HG02884 (cell line): ENCODE data around the gene CREB3L2.
"Not testable (repeated sequence)": the region's sequence is repeated elsewhere in the genome, so short reads cannot be mapped to it uniquely, and the experiment has no call there.

Source experiments
- ATAC-seq: cut with Tn5 transposase; IDR thresholded peaks from one replicate; pipeline ENCODE4 v1.9.1; 2021; ENCODE audit warnings: mild to moderate bottlenecking, moderate library complexity; ENCODE audit not compliant: unreplicated experiment

The CREB3L2 gene

DNA sequence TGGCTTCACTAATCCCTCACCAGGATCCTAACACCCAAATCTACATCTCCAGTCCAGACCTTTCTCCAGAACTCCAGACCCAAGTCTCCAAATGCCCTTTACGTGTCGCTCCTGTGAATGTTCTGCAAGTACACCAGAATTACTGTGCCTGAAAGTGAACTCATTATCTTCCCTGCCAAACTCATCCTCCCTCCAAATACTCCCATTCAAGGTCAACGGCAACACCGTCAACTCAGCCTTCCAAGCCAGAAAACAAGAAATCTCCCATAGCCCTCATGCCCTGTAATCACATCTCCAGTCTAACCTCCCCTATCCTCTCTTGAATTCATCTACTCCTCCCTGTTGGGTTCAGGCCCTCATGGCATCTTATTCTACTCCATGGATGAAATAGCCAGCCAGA, 12.3 kb downstream of the CREB3L2 start:
- ATAC-seq: no peak

DNA sequence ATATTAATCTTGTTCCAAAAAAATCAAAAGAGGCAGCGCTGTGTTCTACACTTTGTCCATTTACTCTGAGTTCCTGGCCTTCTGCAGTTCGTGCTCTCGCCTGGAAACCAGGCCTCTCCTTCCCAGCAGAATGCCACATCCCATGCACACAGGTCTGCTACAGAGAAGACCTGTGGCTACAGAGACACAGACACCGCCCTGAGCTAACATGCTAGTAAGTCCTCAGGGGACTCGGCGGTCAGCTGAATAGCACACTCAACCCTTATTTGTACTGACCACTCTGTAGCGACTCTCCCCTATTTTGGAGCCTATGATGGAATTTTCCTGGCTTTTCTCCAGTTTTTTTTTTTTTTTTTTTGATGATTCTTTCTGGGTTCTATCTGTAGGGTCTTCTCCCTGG, 12.8 kb downstream of the CREB3L2 start:
- ATAC-seq: no peak

DNA sequence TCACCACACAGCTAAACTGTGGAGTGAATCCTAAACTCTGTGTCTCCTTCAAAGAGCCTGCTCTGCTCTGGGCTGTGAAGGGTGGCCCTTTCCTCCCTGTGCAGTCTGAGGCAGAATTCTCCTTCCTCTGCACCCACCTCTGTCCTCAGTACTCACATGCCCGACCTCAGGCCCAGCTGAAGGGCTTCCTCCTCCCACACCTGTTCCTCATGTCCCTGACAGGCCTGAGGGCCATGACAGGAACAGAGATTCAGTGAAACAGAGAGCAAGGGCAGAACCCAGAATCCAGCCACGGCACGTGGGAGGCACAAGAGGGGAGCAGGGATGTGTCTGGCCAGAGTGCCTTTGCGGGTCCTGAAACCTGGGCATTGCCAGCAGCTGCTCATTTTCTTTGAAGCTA, 13.9 kb downstream of the CREB3L2 start:
- peak; percentile 59 for ATAC-seq

DNA sequence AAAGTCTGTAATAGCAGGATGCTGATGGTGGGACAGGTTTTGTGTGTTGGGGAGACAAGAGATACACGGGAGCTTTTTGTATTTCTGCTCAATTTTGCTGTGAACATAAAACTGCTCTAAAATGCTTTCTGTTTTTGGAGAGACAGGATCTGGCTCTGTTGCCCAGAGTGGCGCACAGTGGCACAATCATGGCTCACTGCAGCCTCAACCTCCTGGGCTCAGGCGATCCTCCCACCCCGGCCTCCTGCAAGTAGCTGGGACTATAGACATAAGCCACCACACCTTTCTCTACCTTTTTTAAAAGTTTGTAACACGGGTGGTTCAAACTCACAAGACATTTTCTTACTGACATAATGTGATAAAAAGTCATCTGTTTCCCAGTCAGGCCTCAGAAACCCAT, 14.3 kb downstream of the CREB3L2 start:
- ATAC-seq: no peak

DNA sequence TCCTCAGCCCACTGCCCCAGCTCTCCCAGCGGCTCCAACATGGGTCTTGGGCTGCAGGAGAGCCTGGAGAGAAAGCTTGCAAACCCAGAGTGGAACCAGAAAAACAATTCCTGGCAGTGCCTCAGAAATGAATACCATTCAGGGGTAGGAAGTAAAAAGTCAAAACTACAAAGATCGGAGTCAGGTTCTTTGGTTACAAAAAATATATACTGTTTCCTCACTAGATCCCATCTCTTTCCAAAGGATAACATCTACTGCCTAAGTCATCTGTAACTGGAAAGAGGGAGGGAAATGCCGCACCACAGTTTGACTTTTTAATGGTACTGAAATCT, 14.9 kb downstream of the CREB3L2 start:
- no peak for ATAC-seq

DNA sequence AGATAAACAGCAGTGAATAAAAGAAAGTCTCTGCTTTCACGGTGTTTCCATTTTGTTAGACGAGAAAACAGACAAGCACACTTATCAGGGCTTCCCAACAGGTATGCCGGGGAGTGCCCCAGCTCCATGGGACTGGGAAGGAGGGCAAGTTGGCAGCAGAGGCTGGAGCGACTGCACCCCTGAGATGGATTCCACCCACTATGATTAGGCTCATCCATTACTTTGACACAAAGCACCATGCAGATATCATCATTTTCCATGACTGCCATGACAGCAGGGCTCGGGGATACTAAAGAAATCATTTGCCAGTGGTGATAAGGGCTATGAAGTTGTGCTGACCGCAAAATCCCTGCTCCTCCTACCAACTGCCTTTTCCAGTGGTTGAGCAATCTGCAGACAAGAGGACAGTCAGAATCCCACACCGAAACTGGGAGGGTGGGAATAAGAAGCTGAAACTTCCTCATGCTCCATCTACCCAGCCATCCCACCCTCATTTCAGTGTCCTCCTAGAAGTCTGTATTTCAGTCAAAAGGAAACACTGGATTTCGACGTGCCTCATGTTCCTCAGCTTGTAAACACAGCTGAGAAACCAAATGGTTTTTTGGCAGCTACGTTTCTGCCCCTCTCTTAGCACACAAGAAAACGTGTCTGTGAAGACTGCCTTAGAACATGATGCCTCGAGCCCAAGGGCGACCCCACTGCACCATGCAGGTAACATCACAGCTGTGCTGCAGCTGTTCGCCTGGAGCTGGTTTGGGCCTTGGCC, 15.5 kb downstream of the CREB3L2 start:
- ATAC-seq: no peak

DNA sequence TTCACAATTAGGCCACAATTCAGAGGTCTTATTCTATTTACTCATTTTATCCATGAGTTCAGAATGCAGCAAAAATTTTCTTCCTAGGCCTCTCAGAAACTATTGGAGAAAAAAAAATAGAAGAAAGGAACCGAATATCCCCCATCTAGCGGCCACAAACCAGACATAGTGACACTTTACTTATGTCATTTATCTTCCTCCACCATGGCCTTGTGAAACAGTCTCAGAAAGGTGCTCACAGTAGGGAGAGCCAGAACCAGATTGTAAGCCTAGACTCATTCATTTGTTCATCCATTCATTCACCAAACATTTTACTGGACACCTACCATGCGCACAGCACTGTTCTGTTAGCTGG, 16.0 kb downstream of the CREB3L2 start:
- peak; percentile 35 for ATAC-seq

DNA sequence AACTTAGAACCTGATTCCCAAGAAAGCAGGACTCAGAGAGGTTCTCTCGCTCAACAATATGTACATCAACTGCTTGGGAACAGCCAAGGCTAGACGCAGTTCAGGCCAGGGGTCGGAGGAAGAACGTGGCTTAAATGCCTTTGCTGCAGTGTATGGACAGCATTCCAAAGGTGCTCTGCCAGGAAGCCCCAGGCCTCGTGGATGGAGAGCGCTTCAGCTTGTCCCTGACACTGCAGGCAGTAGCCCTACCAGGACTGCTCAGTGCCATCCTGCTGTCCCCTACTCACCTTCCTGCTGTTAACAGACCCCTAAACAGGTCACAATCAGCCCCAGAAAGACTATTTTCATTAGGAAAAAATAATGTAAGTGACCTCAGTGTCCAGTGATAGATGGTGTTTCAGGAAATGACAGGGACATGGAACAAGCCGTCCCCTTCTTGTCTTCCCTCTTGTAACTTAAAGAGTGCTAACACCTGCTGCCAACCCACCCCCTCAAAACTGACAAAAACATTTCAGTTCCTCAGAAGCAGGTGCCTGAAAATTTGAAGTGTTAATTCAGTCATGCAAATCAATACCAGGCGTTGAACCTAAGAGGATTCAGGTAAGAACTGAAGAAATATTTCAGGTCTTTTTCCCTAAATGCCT, 16.5 kb downstream of the CREB3L2 start:
- peak; percentile 44 for ATAC-seq

DNA sequence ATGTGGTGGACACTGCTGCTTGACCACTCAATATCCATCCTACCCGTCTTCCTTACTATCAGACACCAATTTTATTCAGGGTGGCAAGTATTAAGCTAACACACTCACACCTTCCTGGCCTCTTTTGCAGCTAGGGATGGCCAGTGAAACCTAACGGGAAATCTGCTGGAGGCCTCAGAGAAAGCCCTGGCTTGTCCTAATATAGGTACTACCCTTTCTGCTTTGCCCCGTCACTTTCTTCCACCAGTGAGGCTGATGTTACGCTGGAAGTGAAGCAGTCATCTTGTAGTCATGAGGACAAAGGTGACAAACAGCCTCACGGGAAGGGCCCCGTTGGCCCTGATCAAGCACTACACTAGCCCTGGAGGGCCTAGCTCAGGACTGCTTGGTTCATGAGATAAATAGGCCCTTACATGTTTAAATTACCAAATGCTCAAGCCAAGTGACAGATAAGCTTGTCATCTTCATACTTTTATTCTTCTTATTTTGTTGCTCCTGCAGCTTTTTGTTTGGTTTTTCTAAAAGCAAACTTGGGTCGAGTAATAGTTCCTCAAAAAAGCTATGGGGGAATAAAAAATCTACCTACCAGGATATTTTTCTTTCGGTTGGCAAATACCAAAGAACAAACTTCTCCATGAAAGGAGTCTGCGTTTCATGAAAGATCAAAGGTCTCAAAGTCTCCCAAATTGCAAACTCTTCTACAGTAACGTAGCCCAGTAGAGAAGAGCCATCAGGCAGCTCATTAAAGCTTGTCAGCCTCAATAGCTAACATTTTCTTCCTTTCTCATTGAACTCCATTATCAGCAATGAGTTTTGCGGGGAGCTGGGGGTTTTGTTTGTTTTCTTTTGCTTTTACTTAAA, 17.5 kb downstream of the CREB3L2 start:
- ATAC-seq: no peak

DNA sequence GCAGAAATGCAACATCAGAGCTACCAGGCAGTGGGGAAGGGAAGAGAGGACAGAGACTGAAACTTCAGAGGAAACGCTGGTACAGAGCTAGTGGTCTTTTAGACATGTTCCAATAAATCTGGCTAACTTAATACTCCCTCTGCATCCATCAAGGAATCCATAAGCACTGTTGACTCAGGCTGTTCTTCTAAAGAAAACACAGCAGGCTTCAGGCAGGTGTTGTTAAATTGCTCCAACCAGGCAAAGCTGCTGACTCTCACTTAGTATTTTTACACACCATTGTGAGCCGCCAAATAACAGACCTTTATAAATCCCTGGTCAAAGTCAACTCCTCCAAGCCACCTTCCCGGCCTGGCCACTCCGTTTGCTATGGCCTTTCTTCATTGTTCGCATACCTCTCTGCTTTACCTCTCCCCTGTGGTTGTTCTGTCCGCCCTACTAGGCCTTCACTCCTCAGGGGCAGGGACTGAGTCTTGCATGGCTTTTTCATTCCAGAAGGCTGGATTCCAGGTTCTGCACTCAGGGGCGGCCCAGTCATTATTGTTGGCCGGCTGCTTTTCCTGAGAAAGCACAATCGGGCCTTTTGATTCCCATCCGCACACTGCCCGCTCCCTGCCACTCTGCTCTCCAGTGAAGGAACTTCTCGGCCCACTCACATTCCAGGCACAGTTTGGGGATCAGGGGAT, 18.4 kb downstream of the CREB3L2 start:
- ATAC-seq: no peak

DNA sequence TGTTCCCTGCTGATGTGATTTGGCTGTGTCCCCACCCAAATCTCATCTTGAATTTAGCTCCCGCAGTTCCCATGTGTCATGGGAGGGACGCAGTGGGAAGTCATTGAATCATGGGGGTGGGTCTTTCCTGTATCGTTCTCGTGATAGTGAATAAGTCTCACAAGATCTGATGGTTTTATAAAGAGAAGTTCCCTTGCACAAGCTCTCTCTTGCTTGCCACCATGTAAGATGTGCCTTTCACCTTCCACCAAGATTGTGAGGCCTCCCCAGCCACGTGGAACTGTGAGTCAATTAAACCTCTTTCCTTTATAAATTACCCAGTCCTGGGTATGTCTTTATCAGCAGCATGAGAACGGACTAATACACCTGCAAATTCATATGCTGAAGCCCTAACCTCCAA, 19.5 kb downstream of the CREB3L2 start:
- not testable (repeated sequence) for ATAC-seq

DNA sequence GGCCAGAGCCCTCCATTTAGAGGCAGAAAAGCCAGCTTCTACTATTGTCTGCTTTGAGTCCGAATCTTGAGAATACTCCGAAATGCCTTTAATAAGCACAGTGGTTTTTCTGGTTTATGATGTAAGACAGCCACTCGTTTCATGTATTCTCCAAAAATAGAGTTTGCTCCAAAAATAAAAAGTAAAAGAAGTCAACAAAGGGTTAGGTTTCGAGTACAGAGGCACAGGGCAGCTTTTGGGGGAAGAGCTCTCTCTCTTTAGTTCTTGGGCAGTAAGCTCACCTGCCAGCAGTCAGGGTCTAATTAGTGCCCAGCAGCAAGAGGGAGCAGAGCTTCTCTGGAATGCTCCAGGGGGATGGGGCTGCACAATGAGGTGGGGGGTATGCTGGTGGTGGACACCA, 20.2 kb downstream of the CREB3L2 start:
- ATAC-seq: peak; percentile 54

DNA sequence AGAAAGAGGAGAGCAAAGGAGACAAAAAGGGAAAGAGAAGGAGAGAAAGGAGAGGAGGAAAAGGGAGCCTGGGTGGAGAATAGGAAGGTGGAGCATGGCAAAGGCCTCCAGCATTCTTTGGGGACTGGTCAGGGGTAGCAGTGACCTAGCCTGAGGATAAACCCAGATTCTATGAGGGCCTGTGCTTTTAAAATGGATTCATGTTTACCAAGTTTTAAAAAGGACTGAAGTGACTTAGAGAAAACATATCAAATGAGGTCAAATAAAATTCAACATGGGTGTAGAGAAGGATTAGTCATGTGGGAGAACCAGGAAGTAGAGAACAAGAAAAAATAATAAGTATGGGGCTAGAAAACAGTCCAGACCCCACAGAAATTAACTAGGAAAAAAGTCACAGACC, 20.7 kb downstream of the CREB3L2 start:
- no peak for ATAC-seq

DNA sequence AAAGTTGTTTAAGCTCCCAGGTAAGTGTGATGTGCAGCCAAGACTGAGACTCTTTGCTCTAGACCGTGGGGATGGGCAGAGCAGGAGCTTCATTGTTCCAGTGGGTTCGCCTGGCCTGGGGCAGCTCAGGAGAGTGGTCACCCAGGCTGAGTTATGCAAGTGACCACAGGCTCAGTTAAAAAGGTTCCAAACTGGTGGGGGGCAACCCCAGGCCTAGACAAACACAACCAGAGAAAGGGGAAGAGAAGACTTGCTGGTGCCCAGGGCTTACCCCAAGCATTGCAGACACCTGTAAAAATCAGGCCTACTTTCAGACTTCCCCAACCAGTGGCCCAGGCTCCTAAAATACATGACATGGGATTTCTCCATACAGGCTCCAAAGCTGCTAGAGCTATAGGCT, 21.6 kb downstream of the CREB3L2 start:
- no peak for ATAC-seq

DNA sequence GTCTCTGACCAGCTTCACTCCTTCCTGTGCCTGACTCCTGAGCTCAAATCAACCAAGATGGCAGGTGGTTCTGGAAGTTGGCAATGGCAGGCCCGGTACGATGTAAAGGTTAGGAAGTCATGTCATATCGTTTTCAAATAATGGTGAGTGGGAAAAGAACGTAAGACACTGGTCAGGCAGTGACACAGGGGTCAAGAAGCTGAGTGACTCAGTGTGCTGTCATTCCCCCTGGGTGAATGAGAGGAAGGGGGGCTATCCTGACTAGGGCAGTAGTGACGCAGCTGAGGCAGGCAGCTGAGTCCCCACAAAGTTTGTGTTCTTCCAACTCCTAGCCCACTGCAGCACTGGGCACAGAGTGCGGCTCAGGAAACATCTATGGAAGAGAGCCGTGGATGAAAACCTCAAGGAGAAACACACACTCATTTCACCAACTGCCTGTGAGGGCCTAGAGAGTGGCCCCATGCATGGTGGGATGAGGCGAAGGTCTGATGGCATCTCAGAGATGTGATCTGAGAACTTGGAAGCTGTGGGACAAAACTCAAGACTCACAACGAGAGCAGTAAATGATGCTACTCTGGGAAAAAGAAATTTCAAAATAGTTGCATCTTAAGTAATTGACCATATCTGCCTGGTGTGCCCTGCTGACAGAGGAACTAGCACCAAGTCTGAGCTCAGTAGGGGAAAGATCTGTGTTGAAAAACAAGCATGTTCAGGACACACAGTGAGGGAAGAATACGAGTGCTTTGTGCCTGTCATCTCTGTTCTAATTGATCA, 23.2 kb downstream of the CREB3L2 start:
- no peak for ATAC-seq

DNA sequence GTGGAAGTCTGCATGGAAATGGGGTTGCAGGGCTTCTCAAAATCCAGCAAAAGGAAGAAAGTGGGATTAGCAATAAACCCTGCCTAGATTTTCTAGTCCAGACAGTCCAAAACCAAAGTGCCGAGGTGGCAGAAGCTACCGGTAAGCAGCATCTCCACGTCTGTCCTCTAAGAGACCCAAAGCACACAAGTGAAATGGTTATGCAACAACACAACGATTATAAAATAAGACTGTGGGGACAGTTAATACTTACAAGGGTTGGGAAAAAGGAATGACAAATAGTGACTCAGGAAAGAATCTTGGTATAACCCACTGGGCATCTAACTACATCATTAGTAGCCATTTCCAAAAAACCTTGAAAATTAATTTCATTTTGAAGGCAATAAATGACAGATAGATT, 24.7 kb downstream of the CREB3L2 start:
- ATAC-seq: no peak

DNA sequence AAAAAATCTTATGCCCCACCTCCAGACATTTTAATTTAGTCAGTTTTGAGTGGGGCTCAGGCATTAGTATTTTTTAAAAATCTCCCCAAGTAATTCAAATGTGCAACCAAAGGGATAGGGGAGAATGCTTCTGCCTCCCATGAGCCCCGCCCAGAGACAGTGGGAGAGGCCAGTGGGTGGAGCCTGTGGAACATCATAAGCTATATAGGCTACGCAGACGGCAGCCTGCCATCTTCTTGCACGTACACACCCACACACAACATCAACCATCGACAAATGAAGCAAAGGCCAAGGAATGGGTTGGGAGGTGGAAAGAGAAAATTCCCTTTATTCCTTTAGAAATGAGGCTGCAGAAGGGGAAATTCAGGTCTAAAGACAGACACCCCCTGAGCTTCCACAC, 25.2 kb downstream of the CREB3L2 start:
- no peak for ATAC-seq

DNA sequence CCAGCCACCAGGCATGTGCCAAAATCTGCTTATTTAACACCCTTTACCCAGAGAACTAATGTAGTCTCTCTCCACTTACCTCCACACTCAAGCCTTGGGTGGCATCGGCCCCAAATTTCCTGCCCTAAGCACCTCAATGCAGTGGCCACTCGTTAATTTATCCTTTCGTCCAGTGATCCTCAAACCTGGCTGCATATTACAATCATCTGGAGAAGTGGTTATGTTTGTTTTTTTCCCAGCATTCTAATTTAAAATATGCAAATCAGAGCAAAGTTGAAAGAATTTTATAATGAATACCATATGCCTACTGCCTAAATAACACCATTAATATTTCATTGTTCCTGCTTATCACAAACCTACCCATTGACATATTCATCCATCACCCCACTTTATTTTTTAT, 25.7 kb downstream of the CREB3L2 start:
- no peak for ATAC-seq

DNA sequence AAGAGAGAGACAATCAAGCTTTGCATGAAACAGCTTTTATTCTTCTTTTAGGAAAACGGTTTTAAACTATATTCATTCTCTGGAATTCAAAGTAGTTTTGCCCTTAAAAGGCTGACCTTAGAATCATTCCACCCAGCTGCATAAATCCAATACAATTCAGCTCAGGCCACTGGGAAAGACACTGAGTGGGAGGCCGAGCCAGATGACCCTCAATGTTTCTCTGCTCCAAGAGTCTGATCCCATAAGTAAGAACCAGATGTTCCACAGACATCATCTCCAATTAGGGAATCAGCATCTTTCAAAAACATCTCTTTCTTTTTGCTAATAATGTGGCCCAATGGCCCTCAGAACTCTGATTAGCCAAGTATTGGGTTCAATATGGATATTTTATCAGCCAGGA, 26.1 kb downstream of the CREB3L2 start:
- no peak for ATAC-seq

DNA sequence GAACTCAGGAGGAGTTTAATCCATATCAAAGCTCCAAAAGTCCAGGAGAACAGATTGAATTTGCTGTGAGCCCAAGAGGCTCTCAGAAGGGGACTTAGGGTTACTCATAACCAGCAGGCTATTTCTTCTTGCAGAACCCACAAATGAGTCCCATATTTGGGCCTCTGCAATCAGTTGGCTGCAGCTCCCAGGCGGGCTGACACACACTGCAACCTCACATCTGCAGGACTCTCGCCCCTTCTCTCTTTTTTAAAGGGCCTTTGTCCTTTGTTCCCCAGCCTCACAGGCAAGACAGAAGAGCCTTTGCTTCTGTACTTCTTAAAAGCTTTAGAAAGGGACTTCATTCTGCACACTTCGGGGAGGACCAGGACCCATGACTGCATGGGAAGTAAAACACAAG, 26.7 kb downstream of the CREB3L2 start:
- peak; percentile 97 for ATAC-seq

DNA sequence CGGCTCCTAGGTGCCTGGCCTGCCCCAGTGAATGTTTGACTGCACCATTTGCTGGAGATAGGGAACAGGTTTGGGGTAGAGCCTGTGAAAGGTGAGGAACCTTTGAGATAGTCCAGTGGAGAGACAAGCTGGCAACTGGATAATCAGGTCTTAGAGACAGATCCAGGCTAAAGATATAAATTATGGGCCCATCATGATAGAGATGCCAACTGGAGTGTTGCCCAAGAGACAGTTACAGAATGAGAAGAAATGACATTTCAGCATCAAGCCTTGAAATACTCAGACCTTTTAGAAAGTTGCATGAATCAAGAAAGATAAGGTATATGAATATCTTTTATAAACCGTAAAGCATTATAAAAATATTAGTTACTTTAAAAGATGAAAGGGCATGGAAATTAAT, 27.1 kb downstream of the CREB3L2 start:
- no peak for ATAC-seq
